Caco-2 (cell line): ENCODE data around the gene GRID1. TPM values are rescaled to one million over a fixed set of nuclear protein-coding genes. Genes with fewer than 3 reads are reported as not detected.

Source experiments
- BruUV-seq: library from RNA; stranded (reverse); fragments of 400-500 nt; replicated peaks from 2 replicates; lab custom pipeline; 2021; lab: Mats Ljungman, UMichigan
- CTCF ChIA-PET: fragments of 300-600 bp; sonication (Branson Sonifier 250); formaldehyde crosslinking; loops from one replicate; lab custom pipeline; 2022; ENCODE audit warnings: antibody characterized with exemption; lab: Charles Lee
- POLR2A ChIA-PET: fragments of 300-600 bp; sonication (Branson Sonifier 250); formaldehyde crosslinking; loops from one replicate; lab custom pipeline; 2022; ENCODE audit warnings: antibody characterized with exemption; lab: Charles Lee
- DNase-seq, 2 experiments: peaks; one replicate each; pipeline versions ENCODE4 v3.0.0 to v3.0.0-alpha.2; 2020 to 2022
- H3K27me3 ChIP-seq: replicated peaks from 2 replicates; pipeline ENCODE4 v1.6.0; 2011; ENCODE audit warnings: low read length; ENCODE audit not compliant: control insufficient read depth, insufficient read depth
- H3K36me3 ChIP-seq: 2 replicates; pipeline ENCODE4 v1.5.1; 2011; ENCODE audit warnings: low read length; ENCODE audit not compliant: control insufficient read depth, insufficient read depth
- H3K4me1 ChIP-seq: fragments of 250-450 bp; sonication (Bioruptor Pico); 2 replicates; pipeline ENCODE4 v1.5.1; 2020; ENCODE audit warnings: mild to moderate bottlenecking
- H3K4me3 ChIP-seq: 2 replicates; pipeline ENCODE4 v1.5.1; 2011; ENCODE audit warnings: low read depth, mild to moderate bottlenecking, control low read depth, low read length
- H3K9me3 ChIP-seq: fragments of 250-450 bp; sonication (Bioruptor Pico); 2 replicates; pipeline ENCODE4 v1.5.1; 2020; ENCODE audit warnings: mild to moderate bottlenecking, moderate library complexity
- H3K27ac Mint-ChIP-seq: one replicate; pipeline ENCODE4 v1.8.0; 2022; ENCODE audit warnings: mixed read lengths; ENCODE audit not compliant: unreplicated experiment
- H3K27me3 Mint-ChIP-seq: one replicate; pipeline ENCODE4 v1.8.0; 2022; ENCODE audit warnings: mixed read lengths; ENCODE audit not compliant: insufficient read depth, unreplicated experiment
- H3K36me3 Mint-ChIP-seq: one replicate; pipeline ENCODE4 v1.8.0; 2022; ENCODE audit warnings: mild to moderate bottlenecking, mixed read lengths; ENCODE audit not compliant: insufficient read depth, unreplicated experiment
- H3K4me1 Mint-ChIP-seq: one replicate; pipeline ENCODE4 v1.8.0; 2022; ENCODE audit warnings: low read depth, mixed read lengths; ENCODE audit not compliant: unreplicated experiment
- H3K4me3 Mint-ChIP-seq: one replicate; pipeline ENCODE4 v1.8.0; 2022; ENCODE audit warnings: mild to moderate bottlenecking, moderate library complexity, mixed read lengths; ENCODE audit not compliant: unreplicated experiment
- H3K9me3 Mint-ChIP-seq: one replicate; pipeline ENCODE4 v1.8.0; 2022; ENCODE audit warnings: mixed read lengths; ENCODE audit not compliant: unreplicated experiment
- CTCF ChIP-seq, 2 experiments: fragments of 200-600 bp in 1 of 2; IDR thresholded peaks; 1 replicate in 1 of 2; 2 replicates in 1 of 2; pipeline versions ENCODE4 v1.5.1 to v1.8.0; 2011 to 2022; ENCODE audit warnings: antibody characterized with exemption in 1 of 2, control low read depth in 1 of 2, inconsistent platforms in 1 of 2, low read depth in 1 of 2, low read length in 1 of 2, mild to moderate bottlenecking in 1 of 2, moderate library complexity in 1 of 2; ENCODE audit not compliant: insufficient read depth in 1 of 2, severe bottlenecking in 1 of 2, unreplicated experiment in 1 of 2
- intact Hi-C: fragments of 100-400 bp; cut with micrococcal nuclease; formaldehyde crosslinking; loops from one replicate; pipeline ENCODE4 v1.10.0; 2022; ENCODE audit not compliant: unreplicated experiment
- total RNA-seq: library from RNA; stranded (reverse); gene quantifications from 2 replicates; pipeline ENCODE4 v1.2.3, GENCODE V29; 2022

Gene GRID1
- total RNA-seq, 1 experiment from 2014 or later: 8.0 TPM

- no TSS peak for BruUV-seq
- no peaks in the 10 kb centered on the region for H3K27me3 ChIP-seq
- Mint-ChIP-seq H3K27me3 (peaks cover 7% of the 10 kb centered on the region), H3K4me3 (no peak overlapping the region), H3K27ac (no peak overlapping the region), H3K4me1 (no peaks in the 10 kb centered on the region), H3K36me3 (no peaks in the 10 kb centered on the region), H3K9me3 (peaks cover 11% of the 10 kb centered on the region)
- TF ChIP-seq CTCF (IDR thresholded peaks at IDR 0.05; ENCODE audit: insufficient read depth in 1 of 2, low read depth in 1 of 2, low read length in 1 of 2, severe bottlenecking in 1 of 2, unreplicated experiment in 1 of 2): no peak
- POLR2A ChIA-PET: no interaction called here
- intact Hi-C loops: no loop called here
- H3K4me3 ChIP-seq: no peak overlapping the region
- CTCF ChIA-PET: no interaction called here
- H3K9me3 ChIP-seq: no peaks in the 10 kb centered on the region
- H3K4me1 ChIP-seq: no peaks in the 10 kb centered on the region
- no peaks in the 10 kb centered on the region for H3K36me3 ChIP-seq
- no peak for DNase-seq
These were observed 791.2 kb downstream of the GRID1 start for GRCh38 chr10:85575441-85575840.

GRCh38 chr10:85570871-85571270 is 795.7 kb downstream of the GRID1 start:
- Mint-ChIP-seq H3K36me3 (no peaks in the 10 kb centered on the region), H3K27ac (no peak overlapping the region), H3K9me3 (no peaks in the 10 kb centered on the region), H3K4me1 (no peaks in the 10 kb centered on the region), H3K4me3 (no peak overlapping the region), H3K27me3 (no peaks in the 10 kb centered on the region)
- no peak for TF ChIP-seq CTCF (IDR thresholded peaks at IDR 0.05; ENCODE audit: insufficient read depth in 1 of 2, low read depth in 1 of 2, low read length in 1 of 2, severe bottlenecking in 1 of 2, unreplicated experiment in 1 of 2)
- Histone ChIP-seq H3K4me3 (no peak overlapping the region), H3K36me3 (no peaks in the 10 kb centered on the region), H3K27me3 (no peaks in the 10 kb centered on the region), H3K9me3 (no peaks in the 10 kb centered on the region), H3K4me1 (no peaks in the 10 kb centered on the region)
- no TSS peak for BruUV-seq
- POLR2A ChIA-PET: no interaction called here
- CTCF ChIA-PET: no interaction called here
- intact Hi-C loops: no loop called here
- no peak for DNase-seq

GRCh38 chr10:85565381-85565780 is 801.2 kb downstream of the GRID1 start:
- Histone ChIP-seq H3K4me3 (no peak overlapping the region), H3K4me1 (no peaks in the 10 kb centered on the region), H3K36me3 (no peaks in the 10 kb centered on the region), H3K9me3 (no peaks in the 10 kb centered on the region), H3K27me3 (no peaks in the 10 kb centered on the region)
- Mint-ChIP-seq H3K36me3 (no peaks in the 10 kb centered on the region), H3K27ac (no peak overlapping the region), H3K4me1 (no peaks in the 10 kb centered on the region), H3K27me3 (no peaks in the 10 kb centered on the region), H3K9me3 (no peaks in the 10 kb centered on the region), H3K4me3 (no peak overlapping the region)
- ChIA-PET CTCF (no interaction called here), POLR2A (no interaction called here)
- intact Hi-C loops: no loop called here
- no peak for TF ChIP-seq CTCF (IDR thresholded peaks at IDR 0.05; ENCODE audit: insufficient read depth in 1 of 2, low read depth in 1 of 2, low read length in 1 of 2, severe bottlenecking in 1 of 2, unreplicated experiment in 1 of 2)
- BruUV-seq: no TSS peak
- no peak for DNase-seq
